CD4-positive, alpha-beta T cell treated with Interleukin-6 at 100 ng/mL for 8 hours (primary cell): ENCODE data around the gene ZNF212.
"Not testable (repeated sequence)": the region's sequence is repeated elsewhere in the genome, so short reads cannot be mapped to it uniquely, and the experiment has no call there.

Experiments
- DNase-seq: peaks from one replicate; pipeline ENCODE4 v3.0.0-alpha.2; 2020; ENCODE audit warnings: mixed read lengths, low spot score

Gene ZNF212

GRCh38 chr7:149253665-149254064, 14.2 kb downstream of the ZNF212 start:
- no peak for DNase-seq

DNA sequence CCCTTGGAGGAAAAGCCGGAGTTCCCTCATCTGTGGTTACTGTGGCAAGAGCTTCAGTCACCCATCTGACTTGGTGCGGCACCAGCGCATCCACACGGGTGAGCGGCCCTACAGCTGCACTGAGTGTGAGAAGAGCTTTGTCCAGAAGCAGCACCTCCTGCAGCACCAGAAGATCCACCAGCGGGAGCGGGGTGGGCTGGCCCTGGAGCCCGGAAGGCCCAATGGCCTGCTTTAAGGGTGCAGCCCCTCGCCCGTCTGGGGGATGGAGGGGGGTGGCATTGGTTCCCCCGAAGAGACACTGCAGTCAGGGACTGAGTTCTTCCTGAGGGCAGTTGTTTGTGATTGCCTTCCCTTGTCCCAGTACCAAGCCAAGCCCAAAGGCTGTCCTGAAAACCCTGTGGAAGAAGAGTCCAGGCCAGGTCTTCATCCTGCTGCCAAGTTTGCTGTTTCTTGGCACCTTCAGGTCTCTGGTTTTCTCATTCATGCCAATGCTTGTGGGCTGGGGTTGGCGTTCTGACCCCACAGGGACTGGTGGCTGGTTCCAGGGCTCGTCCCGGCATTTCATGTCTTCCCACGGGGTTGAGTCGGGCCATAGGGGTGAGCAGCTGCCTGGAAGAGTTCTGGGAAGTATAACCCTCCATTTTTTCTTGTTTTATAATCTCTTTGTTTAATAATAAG, 14.9 kb downstream of the ZNF212 start:
- no peak for DNase-seq

- DNase-seq, result no peak
These were observed 15.7 kb downstream of the ZNF212 start for GRCh38 chr7:149255174-149255573.

DNA sequence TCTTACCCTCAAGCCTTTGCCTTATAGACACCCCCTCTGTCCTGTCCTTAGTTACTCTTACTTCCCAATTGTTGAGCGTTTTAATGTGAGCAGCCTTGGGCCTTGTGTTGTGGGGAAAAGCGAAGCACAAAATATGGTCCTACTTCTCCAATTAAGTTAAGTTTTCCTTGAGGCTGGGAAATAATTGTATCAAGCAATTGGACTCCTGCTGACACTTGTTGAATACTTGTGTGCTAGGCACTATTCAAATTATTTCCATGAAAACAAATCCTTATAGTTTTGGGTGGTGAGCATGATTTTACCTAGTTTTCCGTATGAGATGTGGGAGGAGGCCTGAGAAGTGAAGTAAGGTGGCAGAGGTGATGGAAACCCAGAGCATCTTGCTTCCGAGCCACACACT, 17.1 kb downstream of the ZNF212 start:
- no peak for DNase-seq

DNA sequence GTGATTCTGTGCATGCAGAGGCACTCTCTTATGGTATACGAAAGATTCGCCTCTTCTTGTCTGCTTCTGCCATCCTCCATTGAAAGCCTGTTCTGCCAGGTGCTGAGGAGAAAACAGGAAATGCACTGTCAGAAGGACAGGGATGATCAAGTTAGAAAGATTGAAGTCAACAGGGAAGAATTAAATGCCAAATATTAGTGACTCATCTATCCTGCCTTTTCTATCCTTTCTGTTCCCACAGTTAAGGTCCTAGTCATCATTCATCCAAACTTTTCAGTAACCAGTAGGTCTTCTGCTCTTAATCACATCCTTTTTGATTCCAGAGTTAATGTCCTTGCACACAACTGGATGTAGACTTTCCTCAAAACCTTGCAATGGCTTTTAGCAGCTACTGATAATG, 17.7 kb downstream of the ZNF212 start:
- no peak for DNase-seq

DNA sequence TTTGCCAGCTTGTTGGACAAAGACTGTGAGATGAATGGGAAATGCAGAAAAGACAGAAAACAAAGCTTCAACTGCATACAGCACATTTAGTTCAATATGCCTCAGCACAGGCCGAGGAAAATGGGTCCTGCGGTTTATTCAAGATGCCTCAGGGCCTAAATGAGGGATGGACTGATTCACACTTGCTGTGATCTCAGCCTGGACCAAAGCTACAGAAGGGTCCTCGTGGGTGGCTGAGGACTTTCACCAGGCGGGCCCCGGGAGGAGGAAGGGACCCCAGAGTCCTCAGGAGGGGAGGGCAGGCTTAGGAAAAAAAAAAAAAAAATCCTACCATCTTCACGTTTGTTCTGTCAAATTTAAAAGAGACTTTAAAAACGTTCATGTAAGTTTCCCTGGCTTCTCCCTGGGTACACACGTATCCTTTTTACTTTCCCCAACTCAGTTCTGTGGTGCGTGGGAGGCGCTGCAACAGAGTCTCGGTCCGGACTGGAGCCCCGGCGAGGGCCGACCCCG, 21.9 kb downstream of the ZNF212 start:
- DNase-seq, result no peak

DNA sequence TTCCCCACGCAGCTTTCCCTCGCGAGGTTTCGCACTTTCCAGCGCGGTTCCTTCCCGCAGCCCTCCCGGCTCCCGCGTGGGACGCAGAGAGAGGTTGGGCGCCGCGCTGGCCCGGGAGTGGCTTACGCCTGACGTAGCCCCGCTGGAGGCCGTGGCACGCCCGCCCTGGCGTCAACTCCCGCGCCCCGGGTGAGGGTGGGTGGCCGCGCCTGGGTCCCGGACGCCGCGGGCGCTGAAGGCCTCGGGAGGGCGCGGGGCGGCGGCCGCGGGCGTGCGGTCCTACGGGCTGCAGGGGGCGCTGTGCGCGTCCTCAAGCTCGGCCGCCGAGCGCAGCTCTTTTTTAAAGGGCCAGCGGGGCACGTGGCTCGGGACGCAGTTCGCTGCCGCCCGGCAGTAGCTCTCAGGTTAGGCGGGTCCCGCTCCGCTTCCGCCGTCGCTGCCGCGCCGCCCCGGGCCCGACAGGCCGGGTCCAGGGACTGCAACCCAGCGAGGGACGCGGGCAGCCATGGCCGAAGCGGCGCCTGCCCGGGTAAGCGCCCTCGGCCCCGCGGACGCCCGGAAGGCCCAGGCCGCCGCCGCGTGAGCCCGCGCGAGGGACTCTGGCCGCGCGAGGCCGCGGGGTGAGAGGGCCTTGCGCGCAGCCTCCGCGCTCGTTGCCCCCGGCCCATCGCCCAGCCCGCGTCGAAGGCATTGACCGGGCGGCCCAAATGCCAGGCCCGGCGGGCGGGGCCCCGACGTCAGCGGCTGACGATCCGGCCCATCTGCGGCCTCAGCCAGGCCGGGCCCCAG, 22.6 kb downstream of the ZNF212 start, which contains the start of gene ZNF783:
ZNF783 (plus strand) TSS at position 368 of the 789 bp plus-strand sequence; CDS start at position 506, 138 bp downstream.
- DNase-seq, result peak; percentile 84

DNA sequence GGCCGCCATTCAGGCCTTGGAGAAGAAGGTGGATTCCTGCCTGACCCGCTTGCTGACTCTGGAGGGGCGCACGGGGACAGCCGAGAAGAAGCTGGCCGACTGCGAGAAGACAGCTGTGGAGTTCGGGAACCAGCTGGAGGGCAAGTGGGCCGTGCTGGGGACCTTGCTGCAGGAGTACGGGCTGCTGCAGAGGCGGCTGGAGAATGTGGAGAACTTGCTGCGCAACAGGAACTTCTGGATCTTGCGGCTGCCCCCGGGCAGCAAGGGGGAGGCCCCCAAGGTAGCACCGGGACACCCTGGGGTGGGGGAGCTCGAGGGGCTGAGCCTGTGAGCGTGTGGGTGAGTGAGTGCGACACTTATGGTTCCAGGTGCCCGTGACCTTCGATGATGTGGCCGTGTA, 27.0 kb downstream of the ZNF212 start:
- no peak for DNase-seq

DNA sequence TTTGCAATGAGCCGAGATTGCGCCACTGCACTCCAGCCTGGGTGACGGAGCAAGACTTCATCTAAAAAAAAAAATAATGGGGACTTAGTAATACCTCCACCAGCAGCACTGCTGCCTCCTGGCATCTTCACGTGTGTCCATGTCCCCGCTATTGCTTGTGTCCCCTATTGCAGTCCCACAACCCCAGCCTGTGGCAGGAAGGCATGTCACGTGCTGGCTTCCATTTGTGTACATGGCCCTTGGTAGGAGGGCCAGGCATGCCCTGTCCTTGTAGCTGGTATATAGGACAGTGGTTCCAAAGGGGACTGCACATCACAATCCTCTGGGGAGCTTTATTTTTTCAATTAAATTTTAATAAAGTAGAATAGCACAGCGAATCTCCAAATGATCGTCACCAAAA, 28.3 kb downstream of the ZNF212 start:
- no peak for DNase-seq

DNA sequence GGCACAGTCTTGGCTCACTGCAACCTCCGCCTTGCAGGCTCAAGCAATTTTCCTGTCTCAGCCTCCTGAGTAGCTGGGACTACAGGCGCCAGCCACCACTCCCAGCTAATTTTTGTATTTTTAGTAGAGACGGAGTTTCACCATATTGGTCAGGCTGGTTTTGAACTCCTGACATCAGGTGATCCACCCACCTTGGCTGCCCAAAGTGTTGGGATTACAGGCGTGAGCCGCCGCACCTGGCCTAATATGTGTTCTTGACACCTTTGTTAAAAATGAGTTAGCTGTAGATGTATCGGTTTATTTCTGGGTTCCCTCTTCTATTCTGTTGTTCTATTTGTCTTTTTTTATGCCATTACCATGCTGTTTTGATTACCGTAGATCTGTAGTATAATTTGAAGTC, 35.0 kb downstream of the ZNF212 start:
- not testable (repeated sequence) for DNase-seq

- DNase-seq, result no peak
These were observed 38.4 kb downstream of the ZNF212 start for GRCh38 chr7:149277871-149278270.

- no peak for DNase-seq
These were observed 38.9 kb downstream of the ZNF212 start for GRCh38 chr7:149278396-149278795.

GRCh38 chr7:149279111-149279743, 39.8 kb downstream of the ZNF212 start:
- no peak for DNase-seq

- no peak for DNase-seq
These were observed 40.7 kb downstream of the ZNF212 start for GRCh38 chr7:149280151-149280550.

DNA sequence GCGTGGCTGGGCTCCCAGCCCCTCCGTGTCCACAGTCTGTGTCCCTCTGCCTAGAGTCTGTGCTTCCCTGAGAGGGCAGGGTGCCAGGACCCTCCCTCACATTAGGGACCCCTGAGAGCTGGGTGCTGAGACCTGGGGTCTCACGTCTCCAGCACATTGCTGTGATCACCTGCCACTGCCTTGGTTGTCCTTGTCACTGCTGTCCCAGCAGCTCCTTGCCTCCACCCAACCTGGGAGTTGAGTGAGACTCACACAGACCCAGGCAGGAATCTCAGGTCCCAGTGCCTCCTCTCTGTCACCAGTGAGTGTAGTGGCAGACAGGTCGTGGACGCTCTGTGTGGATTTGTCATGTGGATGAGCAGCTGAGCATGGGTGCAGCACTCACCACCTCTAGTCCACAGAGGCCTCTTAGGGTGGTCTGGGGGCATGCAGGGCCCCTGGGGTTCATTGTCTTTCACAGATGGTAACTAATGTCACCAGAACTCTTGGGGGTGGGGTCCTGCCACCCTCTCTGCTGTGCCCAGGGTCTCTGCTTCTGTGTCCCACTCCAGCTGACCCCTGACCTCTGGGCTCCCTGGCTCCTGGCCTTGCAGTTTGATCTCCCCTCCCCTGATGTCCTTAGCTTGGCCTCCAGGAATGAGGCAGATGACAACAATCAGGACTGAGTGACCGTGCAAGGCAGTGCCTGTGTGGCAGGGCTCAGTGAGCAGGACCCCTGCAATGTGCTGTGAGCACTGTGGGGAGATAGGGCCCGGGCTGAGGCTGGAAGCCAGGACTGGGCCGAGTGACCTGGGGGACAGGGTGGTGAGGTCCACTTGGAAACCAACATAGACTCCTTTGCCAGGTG, 41.4 kb downstream of the ZNF212 start:
- no peak for DNase-seq

- DNase-seq, result no peak
These were observed 42.3 kb downstream of the ZNF212 start for GRCh38 chr7:149281508-149282330.

GRCh38 chr7:149282331-149282655, 42.8 kb downstream of the ZNF212 start:
- DNase-seq, result no peak

- DNase-seq, result no peak
These were observed 43.9 kb downstream of the ZNF212 start for GRCh38 chr7:149283321-149283720.

- peak; percentile 79 for DNase-seq
These were observed 44.9 kb downstream of the ZNF212 start for GRCh38 chr7:149284343-149284742.

- DNase-seq, result peak; percentile 98
These were observed 45.6 kb downstream of the ZNF212 start for GRCh38 chr7:149284850-149285585.
